PC-3 (cell line): ENCODE measurements around the gene HOPX.

Source experiments
- EZH2 ChIP-seq: fragments of 300-600 bp; sonication (generic); IDR thresholded peaks from one replicate; pipeline ENCODE4 v1.6.1; 2017; ENCODE audit warnings: antibody characterized with exemption, mild to moderate bottlenecking, low read length; ENCODE audit not compliant: unreplicated experiment
- EZH2phosphoT487 ChIP-seq: fragments of 300-600 bp; sonication (generic); IDR thresholded peaks from 2 replicates; pipeline ENCODE4 v1.6.1; 2018; ENCODE audit warnings: mild to moderate bottlenecking, antibody characterized with exemption, low read length, borderline replicate concordance
- TF ChIP-seq, protein P1 (sequence below): fragments of 300-600 bp; sonication (generic); conservative IDR thresholded peaks from 2 replicates; pipeline ENCODE4 v1.5.1; 2017; ENCODE audit warnings: antibody characterized with exemption, low read depth, mild to moderate bottlenecking, low read length

DNA sequence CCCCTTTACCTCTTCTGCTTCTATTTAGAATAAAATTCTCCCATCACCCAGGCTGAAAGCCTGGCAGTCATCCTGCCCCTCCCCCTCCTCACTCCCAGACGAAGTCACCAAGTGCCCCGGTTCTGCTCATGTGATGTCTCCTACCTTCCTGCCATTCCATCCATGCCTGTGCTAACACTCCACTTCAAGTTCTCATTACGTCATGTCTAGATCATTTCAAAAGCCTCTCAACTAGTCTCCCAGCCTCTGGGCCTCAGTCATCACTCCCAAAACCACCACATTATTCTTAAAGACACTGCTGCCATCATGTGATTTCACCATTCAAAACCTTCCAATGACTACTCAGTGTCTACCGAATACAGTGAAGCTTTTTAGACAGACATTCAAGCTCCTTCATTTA lies 17.2 kb upstream of the HOPX start:
- TF ChIP-seq EZH2 (no peak), EZH2phosphoT487 (no peak)
- TF ChIP-seq, protein P1, sequence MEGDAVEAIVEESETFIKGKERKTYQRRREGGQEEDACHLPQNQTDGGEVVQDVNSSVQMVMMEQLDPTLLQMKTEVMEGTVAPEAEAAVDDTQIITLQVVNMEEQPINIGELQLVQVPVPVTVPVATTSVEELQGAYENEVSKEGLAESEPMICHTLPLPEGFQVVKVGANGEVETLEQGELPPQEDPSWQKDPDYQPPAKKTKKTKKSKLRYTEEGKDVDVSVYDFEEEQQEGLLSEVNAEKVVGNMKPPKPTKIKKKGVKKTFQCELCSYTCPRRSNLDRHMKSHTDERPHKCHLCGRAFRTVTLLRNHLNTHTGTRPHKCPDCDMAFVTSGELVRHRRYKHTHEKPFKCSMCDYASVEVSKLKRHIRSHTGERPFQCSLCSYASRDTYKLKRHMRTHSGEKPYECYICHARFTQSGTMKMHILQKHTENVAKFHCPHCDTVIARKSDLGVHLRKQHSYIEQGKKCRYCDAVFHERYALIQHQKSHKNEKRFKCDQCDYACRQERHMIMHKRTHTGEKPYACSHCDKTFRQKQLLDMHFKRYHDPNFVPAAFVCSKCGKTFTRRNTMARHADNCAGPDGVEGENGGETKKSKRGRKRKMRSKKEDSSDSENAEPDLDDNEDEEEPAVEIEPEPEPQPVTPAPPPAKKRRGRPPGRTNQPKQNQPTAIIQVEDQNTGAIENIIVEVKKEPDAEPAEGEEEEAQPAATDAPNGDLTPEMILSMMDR: no peak
